H9 (cell line): Measurements from ENCODE around the gene DECR2. TPM values are rescaled to one million over a fixed set of nuclear protein-coding genes. Genes with fewer than 3 reads are reported as not detected.

ENCODE experiments used
- DNase-seq: peaks from one replicate; pipeline ENCODE4 v3.0.0-alpha.2; 2017
- H2AFZ ChIP-seq: one replicate; pipeline ENCODE4 v1.6.1; 2013; ENCODE audit warnings: mild to moderate bottlenecking, low read length, control low read depth, moderate library complexity
- H2AK5ac ChIP-seq: 2 replicates; pipeline ENCODE4 v1.6.1; 2013; ENCODE audit warnings: low read length, control low read depth, mixed read lengths; ENCODE audit not compliant: insufficient read length
- H2BK120ac ChIP-seq: one replicate; pipeline ENCODE4 v1.6.1; 2013; ENCODE audit warnings: low read depth, mild to moderate bottlenecking, low read length, control low read depth, inconsistent platforms; ENCODE audit not compliant: poor library complexity, severe bottlenecking
- H2BK12ac ChIP-seq: 2 replicates; pipeline ENCODE4 v1.6.1; 2013; ENCODE audit warnings: low read length, control low read depth, mixed read lengths, low read depth; ENCODE audit not compliant: insufficient read length
- H2BK15ac ChIP-seq: 2 replicates; pipeline ENCODE4 v1.6.1; 2013; ENCODE audit warnings: low read depth, low read length, control low read depth
- H2BK20ac ChIP-seq: one replicate; pipeline ENCODE4 v1.6.1; 2013; ENCODE audit warnings: low read depth, mild to moderate bottlenecking, low read length, control low read depth, inconsistent platforms; ENCODE audit not compliant: poor library complexity, severe bottlenecking
- H2BK5ac ChIP-seq: 2 replicates; pipeline ENCODE4 v1.6.1; 2013; ENCODE audit warnings: low read length, control low read depth, mixed read lengths; ENCODE audit not compliant: insufficient read length
- H3K14ac ChIP-seq: 2 replicates; pipeline ENCODE4 v1.6.1; 2013; ENCODE audit warnings: low read length, control low read depth; ENCODE audit not compliant: insufficient read depth
- H3K18ac ChIP-seq: 2 replicates; pipeline ENCODE4 v1.6.1; 2013; ENCODE audit warnings: low read depth, mild to moderate bottlenecking, mixed read lengths, low read length, control low read depth; ENCODE audit not compliant: insufficient read length
- H3K23ac ChIP-seq: 2 replicates; pipeline ENCODE4 v1.6.1; 2013; ENCODE audit warnings: low read length, control low read depth, mixed read lengths, low read depth; ENCODE audit not compliant: insufficient read length
- H3K23me2 ChIP-seq: 2 replicates; pipeline ENCODE4 v1.6.1; 2013; ENCODE audit warnings: low read depth, mild to moderate bottlenecking, mixed read lengths, low read length, control low read depth; ENCODE audit not compliant: insufficient read length, poor library complexity, severe bottlenecking
- H3K27ac ChIP-seq: 2 replicates; pipeline ENCODE4 v1.5.1; 2013; ENCODE audit warnings: low read length, control low read depth, mixed read lengths, low read depth; ENCODE audit not compliant: insufficient read length
- H3K27me3 ChIP-seq: 2 replicates; pipeline ENCODE4 v1.6.1; 2013; ENCODE audit warnings: low read length, control low read depth, inconsistent platforms; ENCODE audit not compliant: insufficient read depth
- H3K4ac ChIP-seq: 2 replicates; pipeline ENCODE4 v1.6.1; 2013; ENCODE audit warnings: low read depth, mild to moderate bottlenecking, control low read depth, inconsistent platforms, low read length, moderate library complexity
- H3K4me1 ChIP-seq: 2 replicates; pipeline ENCODE4 v1.6.1; 2013; ENCODE audit warnings: low read length, control low read depth, inconsistent platforms; ENCODE audit not compliant: insufficient read depth
- H3K4me2 ChIP-seq: 2 replicates; pipeline ENCODE4 v1.6.1; 2013; ENCODE audit warnings: low read length, control low read depth, mixed read lengths; ENCODE audit not compliant: insufficient read length, insufficient read depth
- H3K56ac ChIP-seq: 2 replicates; pipeline ENCODE4 v1.6.1; 2013; ENCODE audit warnings: low read depth, mild to moderate bottlenecking, mixed read lengths, low read length, control low read depth; ENCODE audit not compliant: insufficient read length
- H3K79me1 ChIP-seq: 2 replicates; pipeline ENCODE4 v1.6.1; 2013; ENCODE audit warnings: low read depth, mild to moderate bottlenecking, moderate library complexity, low read length, control low read depth, inconsistent platforms; ENCODE audit not compliant: insufficient read depth, poor library complexity, severe bottlenecking
- H3K79me2 ChIP-seq: 2 replicates; pipeline ENCODE4 v1.6.1; 2013; ENCODE audit warnings: low read length, control low read depth, inconsistent platforms; ENCODE audit not compliant: insufficient read depth
- H3K9ac ChIP-seq: 2 replicates; pipeline ENCODE4 v1.6.1; 2013; ENCODE audit warnings: low read length, control low read depth, mixed read lengths; ENCODE audit not compliant: insufficient read length; ENCODE audit errors: extremely low read depth
- H3K9me3 ChIP-seq: one replicate; pipeline ENCODE4 v1.6.1; 2013; ENCODE audit warnings: low read depth, low read length, inconsistent platforms; ENCODE audit not compliant: control insufficient read depth
- H3T11ph ChIP-seq: one replicate; pipeline ENCODE4 v1.6.1; 2013; ENCODE audit warnings: mild to moderate bottlenecking, low read length, control low read depth, inconsistent platforms
- H4K20me1 ChIP-seq: one replicate; pipeline ENCODE4 v1.6.1; 2013; ENCODE audit not compliant: control insufficient read depth, insufficient read length, insufficient read depth
- H4K5ac ChIP-seq: 2 replicates; pipeline ENCODE4 v1.6.1; 2013; ENCODE audit warnings: low read depth, mild to moderate bottlenecking, mixed read lengths, low read length, control low read depth; ENCODE audit not compliant: insufficient read length
- H4K8ac ChIP-seq: replicated peaks from 2 replicates; pipeline ENCODE4 v1.6.1; 2013; ENCODE audit warnings: low read length, control low read depth, mixed read lengths, low read depth; ENCODE audit not compliant: insufficient read length
- H4K91ac ChIP-seq: 2 replicates; pipeline ENCODE4 v1.6.1; 2013; ENCODE audit warnings: low read depth, mild to moderate bottlenecking, moderate library complexity, mixed read lengths, low read length, control low read depth; ENCODE audit not compliant: insufficient read length
- H3K27ac Mint-ChIP-seq, 3 experiments: 2 replicates in 2 of 3; 3 replicates in 1 of 3; pipeline ENCODE4 v1.8.0; 2020 to 2021; ENCODE audit warnings: mixed read lengths in 3 of 3, mild to moderate bottlenecking in 1 of 3, moderate library complexity in 1 of 3
- H3K27me3 Mint-ChIP-seq: 2 replicates; pipeline ENCODE4 v1.8.0; 2021; ENCODE audit warnings: low read depth, mild to moderate bottlenecking, moderate library complexity, mixed read lengths
- H3K36me3 Mint-ChIP-seq, 3 experiments: 2 replicates in 2 of 3; 3 replicates in 1 of 3; pipeline ENCODE4 v1.8.0; 2020 to 2021; ENCODE audit warnings: low read depth in 3 of 3, mixed read lengths in 3 of 3; ENCODE audit not compliant: insufficient read depth in 1 of 3
- H3K4me1 Mint-ChIP-seq, 2 experiments: 2 replicates each; pipeline ENCODE4 v1.8.0; 2020; ENCODE audit warnings: mixed read lengths in 2 of 2
- H3K4me3 Mint-ChIP-seq, 2 experiments: 2 replicates in 1 of 2; 3 replicates in 1 of 2; pipeline ENCODE4 v1.8.0; 2020 to 2021; ENCODE audit warnings: mild to moderate bottlenecking in 2 of 2, mixed read lengths in 2 of 2, moderate library complexity in 1 of 2
- H3K9me3 Mint-ChIP-seq, 2 experiments: 2 replicates in 1 of 2; 3 replicates in 1 of 2; pipeline ENCODE4 v1.8.0; 2020; ENCODE audit warnings: mild to moderate bottlenecking in 2 of 2, mixed read lengths in 2 of 2, moderate library complexity in 1 of 2
- CTCF ChIP-seq: fragments of 200-600 bp; sonication (generic); conservative IDR thresholded peaks from 3 replicates; pipeline ENCODE4 v1.8.0; 2021; ENCODE audit warnings: antibody characterized with exemption, mild to moderate bottlenecking
- WGBS: extraction: QIAGEN DNeasy Blood & Tissue Kit; methylation state at CpG from one replicate; pipeline ENCODE4 v1.1.7; 2013; ENCODE audit warnings: missing lambda C conversion rate, low lambda C conversion rate, mixed read lengths; ENCODE audit not compliant: insufficient read length; ENCODE audit errors: extremely low coverage; 5-methylcytosine and 5-hydroxymethylcytosine counted together
- total RNA-seq: library from RNA; stranded (reverse); gene quantifications from 2 replicates; pipeline ENCODE4 v1.2.1, GENCODE V29; 2021

DECR2 gene
- total RNA-seq, 1 experiment from 2014 or later = 39.3 TPM

GRCh38 chr16:371515-372301 is 30.0 kb upstream of the DECR2 start:
- H3K18ac ChIP-seq = no peak overlapping the region
- H3K27me3 ChIP-seq = no peaks in the 10 kb centered on the region
- H3T11ph ChIP-seq = no peak overlapping the region
- no peaks in the 10 kb centered on the region for H4K20me1 ChIP-seq
- no peak for DNase-seq
- no peak overlapping the region for H2BK15ac ChIP-seq
- H2BK12ac ChIP-seq = no peak overlapping the region
- no peak overlapping the region for H3K56ac ChIP-seq
- Mint-ChIP-seq H3K4me3 (peak overlapping the region in 1 of 2 experiments; percentile 60; a peak in 1 of 5 replicates), H3K36me3 (peaks cover 7 to 62% (median 46%) of the 10 kb centered on the region in 3 experiments), H3K4me1 (peaks cover 9 to 13% of the 10 kb centered on the region in 2 experiments), H3K27me3 (no peaks in the 10 kb centered on the region; the same call in 1 of the 2 replicates), H3K9me3 (no peaks in the 10 kb centered on the region), H3K27ac (peak overlapping the region in 1 of 3 experiments; percentile 40; a peak in 2 of 7 replicates)
- H2BK120ac ChIP-seq = no peak overlapping the region
- H3K4ac ChIP-seq = no peak overlapping the region
- no peaks in the 10 kb centered on the region for H3K79me1 ChIP-seq
- H4K91ac ChIP-seq = no peak overlapping the region
- no peak for TF ChIP-seq CTCF
- no CpG with 5 or more reads among the region's 31 CpGs for WGBS
- H2BK20ac ChIP-seq = no peak overlapping the region
- no peak overlapping the region for H3K9ac ChIP-seq
- no peak overlapping the region for H2BK5ac ChIP-seq
- no peak overlapping the region for H3K4me2 ChIP-seq
- no peak overlapping the region for H3K27ac ChIP-seq
- H3K79me2 ChIP-seq = no peaks in the 10 kb centered on the region
- no peak overlapping the region for H2AK5ac ChIP-seq
- H3K23ac ChIP-seq = no peak overlapping the region
- H4K5ac ChIP-seq = no peak overlapping the region
- no peaks in the 10 kb centered on the region for H3K9me3 ChIP-seq
- no peak overlapping the region for H4K8ac ChIP-seq
- H2AFZ ChIP-seq = no peak overlapping the region
- no peaks in the 10 kb centered on the region for H3K4me1 ChIP-seq
- H3K14ac ChIP-seq = no peak overlapping the region
- no peaks in the 10 kb centered on the region for H3K23me2 ChIP-seq
